ENCODE measurements around the gene RSAD1.

Gene RSAD1

DNA sequence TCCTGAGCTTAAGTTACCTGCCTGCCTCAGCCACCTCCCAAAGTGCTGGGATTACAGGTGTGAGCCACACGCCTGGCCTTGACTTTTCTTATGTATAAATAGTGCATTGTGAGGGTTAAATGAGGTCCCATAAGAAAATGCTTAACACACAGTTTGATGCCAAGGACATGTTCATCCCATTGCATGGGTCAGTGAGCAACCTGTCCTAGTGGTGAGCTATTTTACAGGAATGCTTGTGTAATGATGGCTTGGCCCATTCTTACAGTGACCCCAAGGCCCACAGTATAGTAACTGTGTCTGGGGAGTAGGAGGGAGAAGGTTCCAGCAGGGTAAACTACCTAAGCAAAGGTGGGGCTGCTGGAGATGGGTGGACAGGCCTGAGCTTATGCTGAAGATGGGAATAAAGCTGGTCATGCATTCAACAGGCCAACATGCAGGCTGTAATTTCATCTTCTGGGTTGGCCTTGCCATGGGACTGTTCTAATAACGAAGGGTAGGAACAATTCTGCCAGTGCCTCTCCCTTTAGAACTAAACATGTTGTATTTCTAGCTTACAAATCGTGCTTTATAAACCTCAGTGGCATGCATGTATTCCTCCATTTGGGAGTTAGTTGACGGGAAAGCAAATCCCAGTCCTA, 46.4 kb upstream of the RSAD1 start:
- Histone ChIP-seq H3K4me2 (ENCODE audit: low read depth, low read length, poor library complexity, severe bottlenecking) (no peak overlapping the region), H3K27me3 (ENCODE audit: low read length) (no peaks in the 10 kb centered on the region), H3F3A (ENCODE audit: insufficient read depth) (peaks cover 2% of the 10 kb centered on the region; the same call in 1 of the 2 replicates), H3K9me2 (replicated peaks; ENCODE audit: insufficient read depth, low read length) (no peaks in the 10 kb centered on the region), H3K9ac (ENCODE audit: low read length) (no peak overlapping the region), H4K20me1 (ENCODE audit: low read depth, low read length) (no peaks in the 10 kb centered on the region), H3K79me2 (ENCODE audit: insufficient read depth, low read length) (0 out of 2 replicates have a peak, but pooled peaks cover 4% of the 10 kb centered on the region), H3K9me3 (ENCODE audit: insufficient read depth, low read length) (no peaks in the 10 kb centered on the region), H2AFZ (ENCODE audit: low read depth, low read length, severe bottlenecking) (no peak overlapping the region), H3K4me3 (ENCODE audit: insufficient read depth, low read length, poor library complexity, severe bottlenecking) (no peak overlapping the region), H3K36me3 (ENCODE audit: low read length) (no peaks in the 10 kb centered on the region), H3K27ac (ENCODE audit: low read depth, low read length) (no peak overlapping the region)
- no peak for TF ChIP-seq EZH2phosphoT487 (conservative IDR thresholded peaks at IDR 0.05; ENCODE audit: low read length)
- TF ChIP-seq, protein P1, sequence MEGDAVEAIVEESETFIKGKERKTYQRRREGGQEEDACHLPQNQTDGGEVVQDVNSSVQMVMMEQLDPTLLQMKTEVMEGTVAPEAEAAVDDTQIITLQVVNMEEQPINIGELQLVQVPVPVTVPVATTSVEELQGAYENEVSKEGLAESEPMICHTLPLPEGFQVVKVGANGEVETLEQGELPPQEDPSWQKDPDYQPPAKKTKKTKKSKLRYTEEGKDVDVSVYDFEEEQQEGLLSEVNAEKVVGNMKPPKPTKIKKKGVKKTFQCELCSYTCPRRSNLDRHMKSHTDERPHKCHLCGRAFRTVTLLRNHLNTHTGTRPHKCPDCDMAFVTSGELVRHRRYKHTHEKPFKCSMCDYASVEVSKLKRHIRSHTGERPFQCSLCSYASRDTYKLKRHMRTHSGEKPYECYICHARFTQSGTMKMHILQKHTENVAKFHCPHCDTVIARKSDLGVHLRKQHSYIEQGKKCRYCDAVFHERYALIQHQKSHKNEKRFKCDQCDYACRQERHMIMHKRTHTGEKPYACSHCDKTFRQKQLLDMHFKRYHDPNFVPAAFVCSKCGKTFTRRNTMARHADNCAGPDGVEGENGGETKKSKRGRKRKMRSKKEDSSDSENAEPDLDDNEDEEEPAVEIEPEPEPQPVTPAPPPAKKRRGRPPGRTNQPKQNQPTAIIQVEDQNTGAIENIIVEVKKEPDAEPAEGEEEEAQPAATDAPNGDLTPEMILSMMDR (IDR thresholded peaks at IDR 0.05; ENCODE audit: insufficient read depth, low read length, poor library complexity, severe bottlenecking) = no peak

DNA sequence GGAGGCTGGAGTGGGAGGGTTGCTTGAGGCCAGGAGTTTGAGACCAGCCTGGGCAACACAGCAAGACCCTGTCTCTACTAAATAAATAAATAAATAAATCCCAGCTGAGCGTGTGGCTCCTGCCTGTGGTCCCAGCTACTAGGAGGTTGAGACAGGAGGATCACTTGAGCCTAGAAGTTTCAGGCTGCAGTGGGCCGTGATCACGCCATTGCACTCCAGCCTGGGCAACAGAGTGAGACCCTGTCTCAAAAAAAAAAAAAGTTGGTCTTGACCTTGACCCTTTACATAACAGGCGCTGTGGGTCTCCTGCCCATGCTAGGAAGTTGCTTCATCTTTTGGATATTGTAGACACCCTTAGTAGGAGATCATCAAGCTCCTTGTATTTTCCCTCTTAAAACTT, 41.3 kb upstream of the RSAD1 start:
- no peaks in the 10 kb centered on the region for H3F3A ChIP-seq (ENCODE audit: insufficient read depth)
- TF ChIP-seq, protein P1 (IDR thresholded peaks at IDR 0.05; ENCODE audit: insufficient read depth, low read length, poor library complexity, severe bottlenecking) = no peak
- TF ChIP-seq EZH2phosphoT487 (conservative IDR thresholded peaks at IDR 0.05; ENCODE audit: low read length) = no peak
- H4K20me1 ChIP-seq (ENCODE audit: low read depth, low read length) = no peaks in the 10 kb centered on the region
- H3K4me2 ChIP-seq (ENCODE audit: low read depth, low read length, poor library complexity, severe bottlenecking) = no peak overlapping the region
- no peak overlapping the region for H3K4me3 ChIP-seq (ENCODE audit: insufficient read depth, low read length, poor library complexity, severe bottlenecking)
- no peaks in the 10 kb centered on the region for H3K27me3 ChIP-seq (ENCODE audit: low read length)
- no peak overlapping the region for H2AFZ ChIP-seq (ENCODE audit: low read depth, low read length, severe bottlenecking)
- H3K9me3 ChIP-seq (ENCODE audit: insufficient read depth, low read length) = no peaks in the 10 kb centered on the region
- no peaks in the 10 kb centered on the region for H3K9me2 ChIP-seq (replicated peaks; ENCODE audit: insufficient read depth, low read length)
- H3K36me3 ChIP-seq (ENCODE audit: low read length) = no peaks in the 10 kb centered on the region
- H3K27ac ChIP-seq (ENCODE audit: low read depth, low read length) = no peak overlapping the region
- H3K9ac ChIP-seq (ENCODE audit: low read length) = no peak overlapping the region
- no peaks in the 10 kb centered on the region for H3K79me2 ChIP-seq (ENCODE audit: insufficient read depth, low read length)

DNA sequence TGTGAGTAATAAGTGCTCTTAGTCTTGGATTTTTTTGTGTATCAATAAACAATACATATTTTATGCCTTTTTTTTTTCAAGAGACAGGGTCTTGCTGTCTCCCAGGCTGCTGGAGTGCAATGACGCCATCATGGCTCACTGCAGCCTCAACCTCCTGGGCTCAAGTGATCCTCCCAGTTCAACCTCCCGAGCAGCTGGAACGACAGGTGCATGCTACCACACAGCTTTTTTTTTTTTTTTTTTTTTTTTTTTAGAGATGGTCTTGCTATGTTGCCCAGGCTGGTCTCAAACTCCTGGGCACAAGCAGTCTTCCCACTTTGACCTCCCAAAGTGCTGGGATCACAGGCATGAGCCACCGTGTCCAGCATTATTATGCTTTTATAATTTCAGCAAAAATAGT, 39.7 kb upstream of the RSAD1 start:
- H3K9me3 ChIP-seq (ENCODE audit: insufficient read depth, low read length) = no peaks in the 10 kb centered on the region
- no peaks in the 10 kb centered on the region for H3F3A ChIP-seq (ENCODE audit: insufficient read depth)
- H3K27me3 ChIP-seq (ENCODE audit: low read length) = no peaks in the 10 kb centered on the region
- H3K79me2 ChIP-seq (ENCODE audit: insufficient read depth, low read length) = no peaks in the 10 kb centered on the region
- TF ChIP-seq EZH2phosphoT487 (conservative IDR thresholded peaks at IDR 0.05; ENCODE audit: low read length) = no peak
- TF ChIP-seq, protein P1 (IDR thresholded peaks at IDR 0.05; ENCODE audit: insufficient read depth, low read length, poor library complexity, severe bottlenecking) = no peak
- H3K4me3 ChIP-seq (ENCODE audit: insufficient read depth, low read length, poor library complexity, severe bottlenecking) = no peak overlapping the region
- no peak overlapping the region for H2AFZ ChIP-seq (ENCODE audit: low read depth, low read length, severe bottlenecking)
- no peak overlapping the region for H3K9ac ChIP-seq (ENCODE audit: low read length)
- H3K4me2 ChIP-seq (ENCODE audit: low read depth, low read length, poor library complexity, severe bottlenecking) = no peak overlapping the region
- H4K20me1 ChIP-seq (ENCODE audit: low read depth, low read length) = no peaks in the 10 kb centered on the region
- no peaks in the 10 kb centered on the region for H3K36me3 ChIP-seq (ENCODE audit: low read length)
- H3K27ac ChIP-seq (ENCODE audit: low read depth, low read length) = no peak overlapping the region
- H3K9me2 ChIP-seq (replicated peaks; ENCODE audit: insufficient read depth, low read length) = no peaks in the 10 kb centered on the region
